ENCODE data around the gene ANP32B.
A peak's percentile ranks its signal among the peaks of the same experiment; 100 is the strongest.

Gene ANP32B

DNA sequence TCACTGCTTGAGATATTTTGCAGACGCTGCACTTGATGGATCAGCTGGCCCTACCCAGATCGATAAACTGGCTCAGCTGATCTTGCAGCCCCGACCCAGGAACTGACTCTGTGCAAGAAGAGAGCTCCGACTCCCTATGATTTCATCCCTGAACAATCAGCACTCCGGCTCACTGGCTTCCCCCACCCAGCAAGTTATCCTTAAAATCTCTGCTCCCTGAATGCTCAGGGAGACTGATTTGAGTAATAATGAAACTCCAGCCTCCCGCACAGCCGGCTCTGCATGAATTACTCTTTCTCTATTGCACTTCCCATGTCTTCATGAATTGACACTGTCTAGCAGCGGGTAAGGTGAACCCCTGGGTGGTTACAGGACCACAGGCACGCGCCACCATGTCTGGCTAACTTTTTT, 56.5 kb downstream of the ANP32B start:
- no peak overlapping the region for H3K27ac ChIP-seq
- no peaks in the 10 kb centered on the region for H3K27me3 ChIP-seq
- H3K36me3 ChIP-seq: no peaks in the 10 kb centered on the region
- no peaks in the 10 kb centered on the region for H4K20me1 ChIP-seq
- peaks cover 47% of the 10 kb centered on the region for H3K4me1 ChIP-seq
- TF ChIP-seq Cebpa-rat (IDR thresholded peaks at IDR 0.05): no peak
- H3K4me3 ChIP-seq: no peak overlapping the region
- peak overlapping the region; percentile 58 for H3K4me2 ChIP-seq
- H3K9ac ChIP-seq: no peak overlapping the region
- peaks cover under 1% of the 10 kb centered on the region for H3K9me3 ChIP-seq

DNA sequence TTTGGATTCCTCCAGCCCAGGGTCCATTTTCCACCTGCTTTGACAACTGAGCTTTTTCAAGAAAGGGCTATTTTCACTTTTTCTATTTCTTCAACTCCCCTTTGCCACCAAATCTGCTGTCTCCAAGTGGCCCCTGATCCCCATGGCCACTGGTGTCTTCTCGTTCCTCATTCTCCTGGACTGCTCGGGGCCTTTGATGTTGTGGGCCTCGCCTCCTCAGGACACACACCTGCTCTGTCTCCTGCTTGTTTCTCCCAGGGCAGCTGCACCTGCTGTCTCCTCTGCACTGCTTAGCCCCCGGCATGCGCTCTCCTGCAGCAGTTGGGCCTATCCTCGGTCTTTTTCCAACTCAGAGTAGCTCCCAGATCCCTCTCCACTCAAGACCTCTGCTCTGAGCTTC, 57.1 kb downstream of the ANP32B start:
- no peak for TF ChIP-seq Cebpa-rat (IDR thresholded peaks at IDR 0.05)
- Histone ChIP-seq H3K4me1 (peaks cover 47% of the 10 kb centered on the region), H3K27me3 (no peaks in the 10 kb centered on the region), H3K4me3 (no peak overlapping the region), H3K27ac (no peak overlapping the region), H3K9ac (no peak overlapping the region), H3K4me2 (peak overlapping the region; percentile 58; the same call in 1 of the 2 replicates), H3K36me3 (no peaks in the 10 kb centered on the region), H4K20me1 (no peaks in the 10 kb centered on the region), H3K9me3 (peaks cover 7% of the 10 kb centered on the region)

DNA sequence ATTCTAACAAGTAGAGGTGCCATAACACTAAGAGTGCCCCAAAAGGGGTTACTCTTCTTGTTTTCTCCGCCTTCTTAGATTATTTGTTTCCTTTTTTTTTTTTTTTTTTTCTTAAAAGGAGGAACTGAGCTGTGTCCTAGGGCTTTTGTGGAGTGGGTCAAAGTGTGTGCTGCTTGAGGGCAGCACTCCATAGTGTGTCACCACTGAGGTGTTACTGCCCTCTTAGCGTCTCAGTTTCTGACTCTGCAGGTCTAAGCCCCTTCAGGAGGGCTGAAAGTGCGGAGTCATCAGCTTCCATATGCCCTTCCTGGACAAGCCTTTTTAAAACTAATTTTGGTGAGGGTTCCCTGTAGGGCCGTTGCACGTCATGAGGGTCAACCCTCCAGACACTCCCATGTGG, 60.8 kb downstream of the ANP32B start:
- no peak overlapping the region for H3K9ac ChIP-seq
- H3K36me3 ChIP-seq: no peaks in the 10 kb centered on the region
- peaks cover 19% of the 10 kb centered on the region for H3K4me1 ChIP-seq
- H3K4me2 ChIP-seq: no peak overlapping the region
- no peaks in the 10 kb centered on the region for H4K20me1 ChIP-seq
- TF ChIP-seq Cebpa-rat (IDR thresholded peaks at IDR 0.05): no peak
- H3K4me3 ChIP-seq: no peak overlapping the region
- H3K27ac ChIP-seq: no peak overlapping the region
- H3K9me3 ChIP-seq: peaks cover 30% of the 10 kb centered on the region
- H3K27me3 ChIP-seq: no peaks in the 10 kb centered on the region

DNA sequence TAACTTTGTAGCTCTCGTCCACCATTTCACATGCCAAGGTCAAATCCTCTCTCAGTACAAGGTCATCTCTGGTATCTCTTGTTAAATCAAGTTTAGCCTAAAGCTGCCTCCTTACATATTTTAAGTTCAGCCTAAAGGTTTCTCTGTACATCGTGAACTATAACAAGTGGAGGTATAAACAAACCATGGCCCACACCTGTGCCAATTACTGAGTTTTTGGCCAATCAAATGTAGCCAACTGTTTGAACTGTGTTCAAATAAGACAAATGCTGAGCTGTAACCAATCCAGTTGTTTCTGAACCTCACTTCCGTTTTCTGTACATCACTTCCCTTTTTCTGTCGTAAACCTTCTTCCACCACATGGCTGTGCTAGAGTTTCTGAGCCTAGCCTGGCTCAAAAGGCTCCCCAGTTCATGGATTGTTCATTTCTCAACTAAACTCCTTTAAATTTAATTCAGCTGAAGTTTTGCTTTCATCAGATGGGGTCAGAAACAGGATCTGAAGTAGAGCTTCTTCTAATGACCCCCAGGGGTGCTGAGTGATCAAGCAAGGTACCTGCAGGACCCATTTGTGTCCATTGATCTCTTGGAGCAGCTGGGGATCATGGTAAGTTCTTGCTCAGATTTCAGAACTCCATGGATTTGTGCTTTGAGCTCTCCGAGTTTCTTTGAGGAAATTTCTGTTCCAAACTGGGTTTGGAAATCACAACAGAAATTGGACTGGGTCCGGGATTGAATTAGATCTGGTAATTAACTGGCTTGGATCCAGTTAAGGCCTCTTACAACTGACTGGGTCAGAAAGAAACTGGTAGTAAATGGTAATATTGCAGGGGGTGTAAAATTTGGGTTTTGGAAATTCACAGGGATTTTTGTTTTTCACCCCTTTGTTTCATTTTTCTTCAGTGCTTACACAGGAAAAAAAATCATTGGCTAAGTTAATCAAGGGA, 62.4 kb downstream of the ANP32B start:
- H3K27ac ChIP-seq: no peak overlapping the region
- no peak for TF ChIP-seq Cebpa-rat (IDR thresholded peaks at IDR 0.05)

DNA sequence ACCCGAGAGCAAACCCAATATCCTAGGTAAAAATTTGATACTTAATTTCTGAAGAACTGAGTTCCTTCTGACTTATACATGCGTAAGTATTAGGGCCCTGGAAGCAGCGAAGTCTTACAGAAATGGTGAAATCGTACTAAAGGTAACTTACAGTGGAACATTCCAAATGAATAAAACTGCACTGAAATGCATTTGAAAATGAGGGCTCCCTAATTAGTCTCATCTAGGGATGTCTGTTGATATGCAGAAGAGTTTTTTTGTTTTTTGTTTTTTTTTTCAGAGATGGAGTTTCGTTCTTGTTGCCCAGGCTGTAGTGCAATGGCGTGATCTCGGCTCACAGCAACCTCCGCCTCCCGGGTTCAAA, 63.0 kb downstream of the ANP32B start:
- Histone ChIP-seq H3K4me2 (no peak overlapping the region), H3K4me1 (peaks cover 4% of the 10 kb centered on the region; the same call in 1 of the 2 replicates), H3K4me3 (no peak overlapping the region), H3K9me3 (peaks cover 30% of the 10 kb centered on the region), H3K27ac (no peak overlapping the region), H3K9ac (no peak overlapping the region), H3K36me3 (no peaks in the 10 kb centered on the region), H4K20me1 (no peaks in the 10 kb centered on the region), H3K27me3 (no peaks in the 10 kb centered on the region)
- TF ChIP-seq Cebpa-rat (IDR thresholded peaks at IDR 0.05): no peak

More for the DNA sequence above, 62.4 kb downstream of the ANP32B start:
- Histone ChIP-seq H3K9me3 (peaks cover 30% of the 10 kb centered on the region), H3K27me3 (no peaks in the 10 kb centered on the region), H3K4me3 (no peak overlapping the region), H3K9ac (no peak overlapping the region), H4K20me1 (no peaks in the 10 kb centered on the region), H3K36me3 (no peaks in the 10 kb centered on the region), H3K4me2 (no peak overlapping the region), H3K4me1 (peaks cover 4% of the 10 kb centered on the region; the same call in 1 of the 2 replicates)

DNA sequence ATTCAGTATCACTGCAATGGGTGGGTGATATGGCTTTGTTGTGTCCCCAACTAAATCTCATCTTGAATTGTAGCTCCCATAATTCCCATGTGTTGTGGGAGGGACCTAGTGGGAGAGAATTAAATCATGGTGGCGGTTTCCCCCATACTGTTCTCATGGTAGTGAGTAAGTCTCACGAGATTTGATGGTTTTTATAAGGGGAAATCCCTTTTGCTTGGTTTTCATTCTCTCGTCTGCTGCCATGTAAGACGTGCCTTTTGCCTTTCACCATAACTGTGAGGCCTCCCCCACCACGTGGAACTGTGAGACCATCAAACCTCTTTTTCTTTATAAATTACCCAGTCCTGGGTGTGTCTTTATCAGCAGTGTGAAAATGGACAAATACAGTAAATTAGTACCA, 63.9 kb downstream of the ANP32B start:
- Histone ChIP-seq H3K27ac (no peak overlapping the region), H4K20me1 (no peaks in the 10 kb centered on the region), H3K9me3 (peaks cover 30% of the 10 kb centered on the region), H3K4me2 (no peak overlapping the region), H3K36me3 (no peaks in the 10 kb centered on the region), H3K9ac (no peak overlapping the region), H3K4me1 (peaks cover 4% of the 10 kb centered on the region; the same call in 1 of the 2 replicates), H3K4me3 (no peak overlapping the region), H3K27me3 (no peaks in the 10 kb centered on the region)
- TF ChIP-seq Cebpa-rat (IDR thresholded peaks at IDR 0.05): no peak

DNA sequence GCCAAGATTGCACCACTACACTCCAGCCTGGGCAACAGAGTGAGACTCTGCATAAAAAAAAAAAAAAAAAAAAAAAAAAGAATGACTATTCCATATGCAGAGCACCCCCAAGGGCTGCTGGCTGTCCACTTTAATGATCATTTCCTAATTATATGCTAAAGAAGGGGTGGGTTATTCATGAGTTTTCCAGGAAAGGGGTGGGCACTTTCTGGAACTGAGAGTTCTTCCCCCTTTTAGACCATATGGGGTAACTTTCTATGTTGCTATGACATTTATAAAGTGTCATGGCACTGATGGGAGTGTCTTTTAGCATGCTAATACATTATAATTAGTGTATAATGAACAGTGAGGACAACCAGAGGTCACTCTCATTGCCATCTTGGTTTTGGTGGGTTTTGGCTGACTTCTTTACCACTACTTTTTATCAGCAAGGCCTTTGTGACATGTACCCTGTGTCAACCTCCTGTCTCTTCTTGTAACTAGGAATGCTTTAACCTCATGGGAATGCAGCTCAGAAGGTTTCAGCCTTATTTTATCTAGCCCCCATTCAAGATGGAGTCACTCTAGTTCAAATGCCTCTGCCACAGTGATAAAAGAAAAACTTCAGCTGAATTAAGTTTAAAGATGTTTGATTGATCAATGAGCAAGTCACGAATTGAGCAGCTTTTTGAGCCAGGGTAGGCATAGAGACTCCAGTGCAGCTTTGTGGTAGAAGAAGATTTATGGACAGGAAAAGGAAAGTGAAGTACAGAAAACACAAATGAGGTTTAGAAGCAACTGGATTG, 66.3 kb downstream of the ANP32B start:
- TF ChIP-seq Cebpa-rat (IDR thresholded peaks at IDR 0.05): no peak
- H3K4me2 ChIP-seq: no peak overlapping the region
- H4K20me1 ChIP-seq: no peaks in the 10 kb centered on the region
- H3K9ac ChIP-seq: no peak overlapping the region
- H3K4me1 ChIP-seq: peaks cover 4% of the 10 kb centered on the region; the same call in 1 of the 2 replicates
- H3K4me3 ChIP-seq: no peak overlapping the region
- no peak overlapping the region for H3K27ac ChIP-seq
- H3K27me3 ChIP-seq: no peaks in the 10 kb centered on the region
- H3K9me3 ChIP-seq: peaks cover 30% of the 10 kb centered on the region
- H3K36me3 ChIP-seq: no peaks in the 10 kb centered on the region

DNA sequence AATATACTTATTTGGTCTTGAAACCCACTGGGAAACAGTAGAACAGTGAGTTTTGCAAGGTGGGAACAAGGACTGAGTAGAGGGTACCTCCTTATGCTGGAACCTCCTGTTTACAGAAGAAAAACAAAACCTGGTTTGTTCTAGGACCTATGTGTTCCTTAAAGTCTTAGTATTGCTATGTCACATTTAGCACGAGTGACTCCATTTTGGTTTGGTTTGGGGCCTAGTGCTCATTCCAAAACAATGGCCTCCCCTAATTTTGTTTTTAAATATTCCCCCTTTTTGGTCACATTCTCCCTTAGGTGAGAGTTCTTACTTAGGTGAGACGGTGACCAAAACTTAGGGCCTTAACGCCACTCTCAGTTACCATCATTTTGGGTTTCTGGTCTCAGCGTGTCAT, 67.2 kb downstream of the ANP32B start:
- Histone ChIP-seq H3K9me3 (peaks cover 22% of the 10 kb centered on the region), H3K27me3 (no peaks in the 10 kb centered on the region), H3K4me3 (no peak overlapping the region), H3K36me3 (no peaks in the 10 kb centered on the region), H3K27ac (no peak overlapping the region), H3K9ac (no peak overlapping the region), H4K20me1 (no peaks in the 10 kb centered on the region), H3K4me2 (no peak overlapping the region), H3K4me1 (peaks cover under 1% of the 10 kb centered on the region; the same call in 1 of the 2 replicates)
- TF ChIP-seq Cebpa-rat (IDR thresholded peaks at IDR 0.05): no peak

DNA sequence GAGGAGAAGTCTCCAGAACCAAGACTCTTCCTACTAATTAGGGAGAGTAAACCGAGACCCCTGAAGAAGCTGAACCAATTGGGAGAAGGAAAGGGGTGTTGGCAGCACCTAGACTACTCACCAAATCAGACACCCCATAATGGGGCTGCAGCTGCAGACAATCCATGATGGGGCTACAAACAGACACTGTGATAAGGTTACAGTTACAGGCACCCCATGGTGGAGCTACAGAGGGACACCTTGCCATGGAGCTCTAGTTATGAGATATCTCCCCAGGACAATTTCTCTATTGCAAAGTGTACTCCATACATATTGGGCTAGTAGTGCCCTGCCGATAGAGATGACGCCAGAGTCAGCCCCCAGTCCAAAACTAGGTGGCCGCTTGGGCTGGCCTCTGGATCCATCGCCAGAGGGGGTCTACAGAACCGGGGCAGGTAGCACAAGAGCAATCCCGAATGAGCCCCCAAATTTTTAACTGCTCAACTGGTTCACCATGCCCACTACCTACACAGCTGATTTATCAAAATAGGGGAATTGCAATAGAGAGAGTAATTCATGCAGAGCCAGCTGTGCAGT, 71.3 kb downstream of the ANP32B start:
- no peak for TF ChIP-seq Cebpa-rat (IDR thresholded peaks at IDR 0.05)
- no peak overlapping the region for H3K4me3 ChIP-seq
- no peaks in the 10 kb centered on the region for H3K9me3 ChIP-seq
- no peaks in the 10 kb centered on the region for H3K27me3 ChIP-seq
- 0 out of 2 replicates have a peak, but pooled peaks cover 3% of the 10 kb centered on the region for H3K36me3 ChIP-seq
- H3K4me2 ChIP-seq: no peak overlapping the region
- H4K20me1 ChIP-seq: no peaks in the 10 kb centered on the region; the same call in 1 of the 2 replicates
- no peak overlapping the region for H3K27ac ChIP-seq
- peaks cover 20% of the 10 kb centered on the region for H3K4me1 ChIP-seq
- no peak overlapping the region for H3K9ac ChIP-seq

Measured in BLaER1 (cell line).